HEK293T (cell line): ENCODE data around the gene LIPG.

Source experiments
- ARNT ChIP-seq: fragments of 450-650 bp; IDR thresholded peaks from 2 replicates; pipeline ENCODE4 v1.6.1; 2017; ENCODE audit warnings: mild to moderate bottlenecking
- CTBP1 ChIP-seq: fragments of 450-650 bp; IDR thresholded peaks from 2 replicates; pipeline ENCODE4 v1.6.1; 2016; ENCODE audit warnings: borderline replicate concordance
- FOXM1 ChIP-seq: fragments of 450-650 bp; IDR thresholded peaks from 2 replicates; pipeline ENCODE4 v1.6.1; 2017; ENCODE audit warnings: mild to moderate bottlenecking, borderline replicate concordance
- L3MBTL2 ChIP-seq: fragments of 450-650 bp; conservative IDR thresholded peaks from 2 replicates; pipeline ENCODE4 v1.6.1; 2016; ENCODE audit warnings: mild to moderate bottlenecking
- SUZ12 ChIP-seq: fragments of 450-650 bp; IDR thresholded peaks from 2 replicates; pipeline ENCODE4 v1.6.1; 2016; ENCODE audit warnings: mild to moderate bottlenecking

GRCh38 chr18:49566985-49567384, 5.1 kb downstream of the LIPG start:
- TF ChIP-seq ARNT: no peak
- no peak for TF ChIP-seq FOXM1
- TF ChIP-seq CTBP1: no peak
- no peak for TF ChIP-seq L3MBTL2
- no peak for TF ChIP-seq SUZ12
